GM23338 (cell line): ENCODE measurements around the gene CCT2. TPM values are rescaled to one million over a fixed set of nuclear protein-coding genes. Genes with fewer than 3 reads are reported as not detected.

Experiments
- ATAC-seq: fragments of 200-7000 bp; cut with Tn5 transposase; 3 replicates; pipeline ENCODE4 v1.9.1; 2020
- DNase-seq: peaks from one replicate; pipeline ENCODE4 v3.0.0-alpha.2; 2015; ENCODE audit warnings: low spot score
- H2AFZ ChIP-seq: fragments of 200-600 bp; sonication (generic); 2 replicates; pipeline ENCODE4 v1.8.0; 2016; ENCODE audit warnings: antibody characterized with exemption, mild to moderate bottlenecking, moderate library complexity
- H3F3A ChIP-seq: fragments of 200-600 bp; sonication (generic); replicated peaks from 2 replicates; pipeline ENCODE4 v1.8.0; 2017; ENCODE audit warnings: antibody characterized with exemption, mixed run types, low read depth
- H3K27ac ChIP-seq: fragments of 200-600 bp; sonication (generic); 2 replicates; pipeline ENCODE4 v1.6.1; 2016; ENCODE audit warnings: low read depth
- H3K27me3 ChIP-seq: fragments of 200-600 bp; sonication (generic); 2 replicates; pipeline ENCODE4 v1.8.0; 2016; ENCODE audit warnings: mild to moderate bottlenecking, mixed run types, moderate library complexity; ENCODE audit not compliant: insufficient read depth
- H3K36me3 ChIP-seq: fragments of 200-600 bp; sonication (generic); 2 replicates; pipeline ENCODE4 v1.8.0; 2016; ENCODE audit warnings: mild to moderate bottlenecking; ENCODE audit not compliant: insufficient read depth
- H3K4me1 ChIP-seq: fragments of 200-600 bp; sonication (generic); 2 replicates; pipeline ENCODE4 v1.8.0; 2016; ENCODE audit warnings: mild to moderate bottlenecking, moderate library complexity; ENCODE audit not compliant: insufficient read depth
- H3K4me2 ChIP-seq: fragments of 200-600 bp; sonication (generic); 2 replicates; pipeline ENCODE4 v1.7.1; 2017; ENCODE audit warnings: mixed run types
- H3K4me3 ChIP-seq: fragments of 200-600 bp; sonication (generic); 2 replicates; pipeline ENCODE4 v1.6.1; 2016; ENCODE audit warnings: mixed run types
- H3K79me2 ChIP-seq: fragments of 200-600 bp; sonication (generic); replicated peaks from 2 replicates; pipeline ENCODE4 v1.8.0; 2017; ENCODE audit warnings: mild to moderate bottlenecking; ENCODE audit not compliant: insufficient read depth
- H3K9me2 ChIP-seq: fragments of 200-600 bp; sonication (generic); 2 replicates; pipeline ENCODE4 v1.8.0; 2017; ENCODE audit not compliant: insufficient read depth
- H4K20me1 ChIP-seq: fragments of 200-600 bp; sonication (generic); replicated peaks from 2 replicates; pipeline ENCODE4 v1.8.0; 2017; ENCODE audit warnings: mild to moderate bottlenecking; ENCODE audit not compliant: insufficient read depth
- H3K27ac Mint-ChIP-seq: 2 replicates; pipeline ENCODE4 v1.8.0; 2020; ENCODE audit warnings: inconsistent platforms, mild to moderate bottlenecking, moderate library complexity, mixed read lengths
- H3K27me3 Mint-ChIP-seq: 3 replicates; pipeline ENCODE4 v1.8.0; 2022; ENCODE audit warnings: low read depth, mild to moderate bottlenecking, moderate library complexity, mixed read lengths, inconsistent platforms; ENCODE audit not compliant: insufficient read depth, poor library complexity
- H3K36me3 Mint-ChIP-seq: 3 replicates; pipeline ENCODE4 v1.8.0; 2021; ENCODE audit warnings: low read depth, mild to moderate bottlenecking, inconsistent platforms, moderate library complexity, mixed read lengths
- H3K4me1 Mint-ChIP-seq: 3 replicates; pipeline ENCODE4 v1.8.0; 2020; ENCODE audit warnings: mild to moderate bottlenecking, inconsistent platforms, mixed read lengths
- H3K4me3 Mint-ChIP-seq: 3 replicates; pipeline ENCODE4 v1.8.0; 2021; ENCODE audit warnings: moderate library complexity, mild to moderate bottlenecking, inconsistent platforms, mixed read lengths
- H3K9me3 Mint-ChIP-seq: 3 replicates; pipeline ENCODE4 v1.8.0; 2020; ENCODE audit warnings: moderate library complexity, mild to moderate bottlenecking, inconsistent platforms, mixed read lengths
- CREB1 ChIP-seq: fragments of 250-450 bp; sonication (Bioruptor Pico); IDR thresholded peaks from 2 replicates; pipeline ENCODE4 v1.5.0; 2020; ENCODE audit warnings: low read depth, mild to moderate bottlenecking, moderate library complexity
- CTCF ChIP-seq, 2 experiments: fragments of 200-600 bp in 1 of 2; sonication (generic) in 1 of 2; conservative IDR thresholded peaks; 2 replicates each; pipeline versions ENCODE4 v1.5.1 to v1.6.1; 2016 to 2017; ENCODE audit warnings: antibody characterized with exemption in 2 of 2, low read depth in 2 of 2, mild to moderate bottlenecking in 2 of 2, moderate library complexity in 1 of 2
- ETS1 ChIP-seq: IDR thresholded peaks from 2 replicates; pipeline ENCODE4 v1.6.1; 2016; ENCODE audit warnings: antibody characterized with exemption
- EZH2 ChIP-seq: fragments of 200-600 bp; sonication (generic); IDR thresholded peaks from one replicate; pipeline ENCODE4 v1.8.0; 2017; ENCODE audit warnings: antibody characterized with exemption, mild to moderate bottlenecking, low read depth; ENCODE audit not compliant: unreplicated experiment
- EZH2phosphoT487 ChIP-seq: fragments of 200-600 bp; sonication (generic); IDR thresholded peaks from one replicate; pipeline ENCODE4 v1.8.1; 2018; ENCODE audit warnings: antibody characterized with exemption; ENCODE audit not compliant: unreplicated experiment
- NANOG ChIP-seq: IDR thresholded peaks from 2 replicates; pipeline ENCODE4 v1.6.1; 2016; ENCODE audit warnings: antibody characterized with exemption, borderline replicate concordance
- POLR2AphosphoS5 ChIP-seq: IDR thresholded peaks from 2 replicates; pipeline ENCODE4 v1.6.1; 2016; ENCODE audit warnings: antibody characterized with exemption, low read depth
- STAT1 ChIP-seq: IDR thresholded peaks from one replicate; pipeline ENCODE4 v1.6.1; 2016; ENCODE audit warnings: antibody characterized with exemption; ENCODE audit not compliant: unreplicated experiment
- ZNF114 ChIP-seq: fragments of 250-450 bp; sonication (Bioruptor Pico); IDR thresholded peaks from 2 replicates; pipeline ENCODE4 v1.5.0; 2020; ENCODE audit warnings: mild to moderate bottlenecking, moderate library complexity
- ZNF331 ChIP-seq: fragments of 250-450 bp; sonication (Bioruptor Pico); IDR thresholded peaks from 2 replicates; pipeline ENCODE4 v1.5.0; 2020; ENCODE audit warnings: low read depth, mild to moderate bottlenecking, moderate library complexity
- ZNF462 ChIP-seq: fragments of 250-450 bp; sonication (Bioruptor Pico); IDR thresholded peaks from 2 replicates; pipeline ENCODE4 v1.5.0; 2020; ENCODE audit warnings: mild to moderate bottlenecking, moderate library complexity
- polyA plus RNA-seq: library from polyadenylated mRNA; unstranded; fragments of >200 nt; fragmentation: Nextera tagmentation; extraction: Ambion mirVana; gene quantifications from 2 replicates; pipeline ENCODE4 v1.2.1, GENCODE V29; 2016
- total RNA-seq: library from RNA; depleted of rRNA; stranded (reverse); fragments of >200 nt; shearing (Covaris generic); gene quantifications from 2 replicates; pipeline ENCODE4 v1.2.3, GENCODE V29; 2014

CCT2 gene
- total and polyA plus RNA-seq, 2 experiments from 2014 or later = 434 to 778 TPM

GRCh38 chr12:69570545-69571399 lies 14.5 kb upstream of the CCT2 start:
- Mint-ChIP-seq H3K27ac (no peak overlapping the region), H3K4me3 (no peak overlapping the region), H3K36me3 (peaks cover 29% of the 10 kb centered on the region), H3K4me1 (peaks cover 2% of the 10 kb centered on the region; the same call in 2 of the 3 replicates), H3K9me3 (no peaks in the 10 kb centered on the region), H3K27me3 (no peaks in the 10 kb centered on the region)
- Histone ChIP-seq H3K36me3 (peaks cover 13% of the 10 kb centered on the region; the same call in 1 of the 2 replicates), H2AFZ (no peak overlapping the region), H3F3A (peaks cover 5% of the 10 kb centered on the region; the same call in 1 of the 2 replicates), H3K27me3 (no peaks in the 10 kb centered on the region), H4K20me1 (no peaks in the 10 kb centered on the region; the same call in 1 of the 2 replicates), H3K4me1 (no peaks in the 10 kb centered on the region), H3K4me2 (no peak overlapping the region), H3K9me2 (no peaks in the 10 kb centered on the region), H3K79me2 (no peaks in the 10 kb centered on the region), H3K4me3 (no peak overlapping the region), H3K27ac (no peak overlapping the region)
- TF ChIP-seq CREB1 (CRISPR knock-in tag) (no peak), CTCF (conservative IDR thresholded peaks at IDR 0.05; ENCODE audit: low read depth in 2 of 2) (peak; percentile 86 to 92)
- ATAC-seq (peak; percentile 86), DNase-seq (peak; percentile 87)

GRCh38 chr12:69575346-69575745 lies 9.9 kb upstream of the CCT2 start:
- no peak overlapping the region for H3K27ac ChIP-seq
- no peak overlapping the region for H3K4me3 ChIP-seq
- H3K9me2 ChIP-seq = no peaks in the 10 kb centered on the region
- Mint-ChIP-seq H3K27ac (no peak overlapping the region), H3K36me3 (peaks cover 29% of the 10 kb centered on the region), H3K4me3 (no peak overlapping the region), H3K27me3 (no peaks in the 10 kb centered on the region), H3K4me1 (peaks cover 5% of the 10 kb centered on the region; the same call in 2 of the 3 replicates), H3K9me3 (no peaks in the 10 kb centered on the region)
- no peaks in the 10 kb centered on the region for H3F3A ChIP-seq
- H3K36me3 ChIP-seq = peaks cover 13% of the 10 kb centered on the region; the same call in 1 of the 2 replicates
- no peak overlapping the region for H2AFZ ChIP-seq
- no peaks in the 10 kb centered on the region for H3K4me1 ChIP-seq
- H4K20me1 ChIP-seq = no peaks in the 10 kb centered on the region; the same call in 1 of the 2 replicates
- DNase-seq (no peak), ATAC-seq (no peak)
- H3K4me2 ChIP-seq = no peak overlapping the region
- H3K27me3 ChIP-seq = no peaks in the 10 kb centered on the region
- H3K79me2 ChIP-seq = no peaks in the 10 kb centered on the region
- TF ChIP-seq ZNF331 (no peak), ZNF462 (no peak), EZH2 (no peak), POLR2AphosphoS5 (no peak), CREB1 (CRISPR knock-in tag) (no peak), ETS1 (no peak), EZH2phosphoT487 (no peak), ZNF114 (CRISPR knock-in tag) (no peak), STAT1 (no peak), NANOG (no peak)
